DMS79 (cell line): ENCODE data around the gene BBS5.
"Not testable (repeated sequence)": the region's sequence is repeated elsewhere in the genome, so short reads cannot be mapped to it uniquely, and the experiment has no call there.

ENCODE experiments used
- DNase-seq: peaks from one replicate; lab custom pipeline; 2025; lab: John Stamatoyannopoulos, UW

The BBS5 gene

GRCh38 chr2:169486487-169486886, 7.2 kb downstream of the BBS5 start:
- no peak for DNase-seq

DNA sequence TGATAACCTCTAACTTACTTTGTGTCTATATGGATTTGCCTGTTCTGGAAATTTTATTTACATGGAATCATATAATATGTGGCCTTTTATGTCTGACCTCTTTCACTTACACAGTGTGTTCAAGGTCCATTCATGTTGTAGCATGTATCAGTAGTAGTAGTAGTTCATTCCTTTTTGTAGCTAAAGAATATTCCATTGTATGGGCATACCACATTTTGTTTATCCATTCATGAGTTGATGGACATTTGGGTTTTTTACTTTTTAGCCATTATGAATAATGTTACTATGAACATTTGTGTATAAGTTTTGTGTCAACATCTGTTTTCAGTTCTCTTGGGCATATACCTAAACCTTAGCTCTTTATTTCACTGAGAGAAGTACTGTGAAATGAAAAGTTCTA, 11.5 kb downstream of the BBS5 start:
- DNase-seq = no peak

DNA sequence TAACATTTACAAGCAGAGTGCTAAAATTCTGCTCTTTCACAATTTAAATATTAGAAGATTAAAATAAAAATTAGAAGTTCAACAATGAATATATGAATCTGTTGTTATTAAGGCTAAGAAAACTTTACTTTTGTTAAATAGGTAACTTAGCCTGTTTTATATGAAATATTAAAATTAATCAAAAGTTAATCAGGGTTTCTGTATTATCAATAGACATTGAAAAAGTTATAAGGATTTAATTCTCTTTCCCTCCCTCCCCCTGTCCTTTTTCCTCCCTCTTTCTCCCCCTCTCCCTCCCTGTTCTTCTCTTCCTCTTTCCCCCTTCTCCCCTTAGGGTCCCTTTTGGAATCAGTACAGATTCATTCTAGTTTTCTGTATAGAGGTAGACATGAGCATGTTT, 12.1 kb downstream of the BBS5 start:
- no peak for DNase-seq

DNA sequence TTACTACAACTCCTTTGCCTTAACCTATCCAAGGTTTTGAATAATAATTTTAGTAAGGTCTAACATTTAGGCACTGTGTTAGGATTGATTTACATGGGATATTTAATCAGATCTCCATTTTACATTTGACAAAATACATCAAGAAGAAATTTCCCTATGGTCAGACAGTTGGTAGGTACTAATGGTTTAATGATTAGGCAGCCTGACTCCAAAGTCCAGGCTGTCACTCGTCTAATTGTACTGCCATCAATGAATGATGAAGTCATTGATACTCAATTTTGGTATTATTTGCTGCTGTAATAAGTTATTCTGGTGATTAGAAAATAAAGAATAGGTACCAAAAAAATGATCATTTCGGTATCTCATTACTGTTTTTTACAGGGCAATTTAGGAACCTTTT, 14.1 kb downstream of the BBS5 start:
- DNase-seq = no peak

GRCh38 chr2:169495310-169495928, 16.1 kb downstream of the BBS5 start:
- DNase-seq = no peak

DNA sequence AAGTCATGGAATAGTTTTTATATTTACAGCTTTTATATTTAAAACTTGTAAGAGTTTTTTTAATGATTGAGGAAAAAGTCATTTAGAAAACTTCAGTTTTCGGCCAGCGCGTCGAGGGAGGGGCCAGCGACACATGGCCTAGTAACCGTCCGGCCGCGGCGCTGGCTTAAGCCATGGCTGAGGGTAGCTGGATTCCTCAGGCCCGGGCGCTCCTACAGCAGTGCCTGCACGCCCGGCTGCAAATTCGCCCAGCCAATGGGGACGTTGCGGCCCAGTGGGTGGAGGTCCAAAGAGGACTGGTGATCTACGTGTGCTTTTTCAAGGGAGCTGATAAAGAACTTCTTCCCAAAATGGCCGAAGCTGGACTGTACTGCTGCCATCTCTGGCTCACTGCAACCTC, 25.4 kb downstream of the BBS5 start:
- no peak for DNase-seq

GRCh38 chr2:169507698-169508097, 28.4 kb downstream of the BBS5 start:
- no peak for DNase-seq

GRCh38 chr2:169509298-169509885, 30.1 kb downstream of the BBS5 start, which contains the start of gene KLHL41:
Gene KLHL41 (plus strand): TSS chr2:169509702. CDS start chr2:169509779, 77 bp downstream.
- DNase-seq = no peak

DNA sequence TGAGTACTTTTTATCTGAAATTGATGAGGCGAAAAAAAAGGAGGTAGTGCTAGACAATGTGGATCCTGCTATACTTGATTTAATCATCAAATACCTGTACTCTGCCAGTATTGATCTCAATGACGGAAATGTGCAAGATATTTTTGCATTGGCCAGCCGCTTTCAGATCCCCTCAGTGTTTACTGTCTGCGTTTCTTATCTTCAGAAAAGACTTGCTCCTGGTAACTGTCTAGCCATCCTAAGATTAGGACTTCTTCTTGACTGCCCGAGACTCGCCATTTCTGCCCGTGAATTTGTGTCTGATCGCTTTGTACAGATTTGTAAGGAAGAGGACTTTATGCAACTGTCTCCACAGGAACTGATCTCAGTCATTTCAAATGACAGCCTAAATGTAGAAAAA, 30.7 kb downstream of the BBS5 start:
- DNase-seq = no peak

GRCh38 chr2:169510496-169510895, 31.2 kb downstream of the BBS5 start:
- DNase-seq = no peak

GRCh38 chr2:169511818-169512217, 32.5 kb downstream of the BBS5 start:
- DNase-seq = no peak

- DNase-seq = no peak
Measured at GRCh38 chr2:169512525-169512924, 33.2 kb downstream of the BBS5 start.

- DNase-seq = no peak
Measured at GRCh38 chr2:169513094-169513493, 33.8 kb downstream of the BBS5 start.

- DNase-seq = no peak
Measured at GRCh38 chr2:169513926-169514325, 34.6 kb downstream of the BBS5 start.

DNA sequence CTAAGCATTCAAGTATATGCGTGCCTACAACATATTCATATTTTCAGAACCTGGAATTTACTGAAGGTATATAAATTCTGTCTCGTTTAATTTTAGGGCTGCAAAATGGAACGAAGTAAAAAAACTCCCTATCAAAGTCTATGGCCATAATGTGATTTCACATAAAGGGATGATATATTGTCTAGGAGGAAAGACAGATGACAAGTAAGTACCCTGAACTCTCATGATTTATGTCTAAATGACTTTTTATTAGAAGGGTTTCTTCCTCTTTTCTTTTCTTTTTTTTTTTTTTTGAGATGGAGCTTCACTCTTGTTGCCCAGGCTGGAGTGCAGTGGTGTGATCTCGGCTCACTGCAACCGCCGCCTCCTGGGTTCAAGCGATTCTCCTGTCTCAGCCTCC, 35.5 kb downstream of the BBS5 start:
- DNase-seq = not testable (repeated sequence)

- DNase-seq = not testable (repeated sequence)
Measured at GRCh38 chr2:169516488-169516995, 37.2 kb downstream of the BBS5 start.

DNA sequence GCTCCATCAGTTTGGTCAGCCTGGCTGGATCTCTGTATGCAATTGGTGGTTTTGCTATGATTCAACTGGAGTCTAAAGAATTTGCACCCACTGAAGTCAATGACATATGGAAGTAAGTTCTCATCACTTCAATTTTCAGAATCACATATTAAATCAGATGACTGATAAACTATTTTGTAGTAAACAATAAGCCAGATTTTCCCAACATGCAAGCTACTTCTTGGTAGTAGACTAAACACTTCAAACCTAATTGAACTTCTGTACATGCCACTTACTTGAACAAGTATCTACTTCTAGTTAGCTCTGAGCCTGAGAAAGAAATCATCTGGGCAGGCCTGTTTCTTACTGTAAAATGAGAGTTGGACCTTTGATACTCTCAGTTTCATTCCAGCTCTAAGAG, 41.6 kb downstream of the BBS5 start:
- no peak for DNase-seq

- no peak for DNase-seq
Measured at GRCh38 chr2:169523681-169524080, 44.4 kb downstream of the BBS5 start.

- DNase-seq = no peak
Measured at GRCh38 chr2:169525434-169525833, 46.1 kb downstream of the BBS5 start.

DNA sequence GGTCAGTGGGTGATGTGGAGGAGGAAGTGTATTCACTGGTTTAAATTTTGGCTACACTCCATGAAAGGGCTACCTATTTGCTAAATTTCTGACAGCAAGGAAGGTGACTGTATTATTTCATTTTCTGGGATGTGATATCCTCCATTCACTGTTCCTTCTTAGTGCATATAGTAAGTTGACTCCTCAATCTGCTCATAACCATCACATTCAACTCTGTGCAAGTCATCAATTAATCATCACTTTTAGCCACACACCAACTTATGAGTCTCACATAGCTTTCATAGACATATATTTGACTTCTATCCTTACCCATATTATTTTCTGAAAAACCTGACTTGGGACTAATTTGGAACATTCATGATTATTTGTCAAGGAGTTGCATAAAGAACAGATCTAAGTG, 47.2 kb downstream of the BBS5 start:
- DNase-seq = no peak

DNA sequence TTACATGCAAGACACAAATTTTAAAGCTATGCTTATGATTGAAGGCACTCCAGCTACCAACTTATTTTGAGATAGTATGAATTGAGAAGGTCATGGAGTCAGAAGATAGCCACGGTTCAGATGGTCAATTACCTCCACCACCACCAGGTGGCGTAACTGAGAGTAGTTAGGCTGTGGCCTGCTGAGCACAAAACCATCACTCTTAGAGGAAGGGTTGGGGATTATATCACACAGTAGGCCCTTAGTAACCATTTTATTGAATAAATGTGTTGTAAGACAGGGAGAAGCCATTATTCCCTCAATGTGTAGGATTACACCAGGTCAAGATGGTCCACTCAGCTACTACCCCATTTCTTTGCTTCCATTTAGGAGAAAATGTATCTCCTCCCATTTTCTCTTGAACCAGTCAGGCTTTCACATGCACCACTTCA, 49.0 kb downstream of the BBS5 start:
- DNase-seq = no peak

DNA sequence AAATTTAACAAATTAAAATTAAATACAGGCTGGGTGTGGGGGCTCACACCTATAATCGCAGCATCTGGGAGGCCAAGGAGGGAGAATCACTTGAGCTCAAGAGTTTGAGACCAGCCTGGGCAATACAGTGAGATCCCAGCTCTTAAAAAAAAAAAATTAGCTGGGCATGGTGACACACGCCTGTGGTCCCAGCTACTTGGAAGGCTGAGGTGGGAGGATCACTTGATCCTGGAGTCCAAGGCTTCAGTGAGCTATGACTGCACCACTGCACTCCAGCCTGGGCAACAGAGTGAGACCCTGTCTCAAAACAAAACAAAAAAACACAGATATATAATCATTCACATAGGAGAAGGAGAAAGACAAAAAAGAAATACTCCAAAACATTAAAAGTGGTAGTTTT, 60.2 kb downstream of the BBS5 start:
- DNase-seq = not testable (repeated sequence)

DNA sequence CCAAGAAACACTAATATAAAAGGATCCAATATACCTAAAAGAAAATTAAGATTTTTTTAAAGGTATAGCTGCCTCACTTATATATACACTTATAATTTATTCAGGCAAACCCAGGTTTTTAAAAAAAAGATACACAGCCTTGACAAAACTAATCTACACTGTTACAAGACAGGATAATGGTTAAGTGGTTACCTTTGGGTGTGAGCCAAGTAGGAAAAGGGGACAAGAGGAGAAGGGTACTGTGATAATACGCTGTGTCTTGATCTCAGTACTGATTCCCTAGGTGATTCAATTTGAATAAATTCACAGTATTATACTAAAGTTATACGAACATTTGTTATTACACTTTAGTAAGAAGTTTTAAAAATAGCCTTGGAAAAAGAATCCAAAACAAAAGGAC, 60.9 kb downstream of the BBS5 start:
- no peak for DNase-seq

DNA sequence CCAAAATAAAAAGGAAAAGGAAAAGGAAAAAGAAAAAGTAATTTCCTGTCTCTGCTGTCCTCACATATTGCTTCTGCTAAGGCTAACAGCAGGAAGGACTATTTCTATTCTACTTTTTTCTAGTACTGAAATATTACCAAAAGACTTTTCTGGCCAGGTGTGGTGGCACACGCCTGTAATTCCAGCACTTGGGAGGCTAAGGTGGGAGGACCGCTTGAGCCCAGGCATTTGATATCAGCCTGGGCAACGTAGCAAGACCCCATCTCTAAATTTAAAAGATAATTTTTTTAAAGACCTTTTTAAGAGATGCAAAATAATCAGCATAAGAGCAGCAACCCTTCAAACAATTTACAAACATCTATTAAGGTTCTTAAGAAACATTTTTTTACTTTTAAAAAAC, 63.1 kb downstream of the BBS5 start:
- DNase-seq = no peak
